ENCODE measurements around the gene MRPS2. TPM values are rescaled to one million over a fixed set of nuclear protein-coding genes. Genes with fewer than 3 reads are reported as not detected.

The MRPS2 gene
- total RNA-seq, 1 experiment from 2014 or later: 77.6 TPM

DNA sequence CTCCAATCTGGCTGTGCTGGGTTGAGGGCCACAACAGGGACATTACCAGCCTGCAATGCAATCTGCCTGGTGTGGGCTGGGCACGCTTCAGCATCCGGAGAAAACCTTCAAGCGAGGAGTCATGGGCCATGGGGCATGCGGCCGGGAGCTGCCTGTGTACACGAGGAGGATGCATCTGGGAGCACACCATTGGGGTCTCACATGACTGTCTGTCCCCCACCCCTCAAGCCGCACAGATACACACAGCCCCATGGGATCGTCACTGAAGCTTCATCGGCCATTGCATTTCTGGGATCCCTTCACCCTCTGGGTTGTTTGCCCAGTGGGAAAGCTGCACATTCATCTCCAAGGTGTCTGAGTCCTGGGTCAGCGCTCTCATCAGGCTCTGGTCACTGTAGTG is 30.6 kb downstream of the MRPS2 start (continued):
- TF ChIP-seq, protein P1, sequence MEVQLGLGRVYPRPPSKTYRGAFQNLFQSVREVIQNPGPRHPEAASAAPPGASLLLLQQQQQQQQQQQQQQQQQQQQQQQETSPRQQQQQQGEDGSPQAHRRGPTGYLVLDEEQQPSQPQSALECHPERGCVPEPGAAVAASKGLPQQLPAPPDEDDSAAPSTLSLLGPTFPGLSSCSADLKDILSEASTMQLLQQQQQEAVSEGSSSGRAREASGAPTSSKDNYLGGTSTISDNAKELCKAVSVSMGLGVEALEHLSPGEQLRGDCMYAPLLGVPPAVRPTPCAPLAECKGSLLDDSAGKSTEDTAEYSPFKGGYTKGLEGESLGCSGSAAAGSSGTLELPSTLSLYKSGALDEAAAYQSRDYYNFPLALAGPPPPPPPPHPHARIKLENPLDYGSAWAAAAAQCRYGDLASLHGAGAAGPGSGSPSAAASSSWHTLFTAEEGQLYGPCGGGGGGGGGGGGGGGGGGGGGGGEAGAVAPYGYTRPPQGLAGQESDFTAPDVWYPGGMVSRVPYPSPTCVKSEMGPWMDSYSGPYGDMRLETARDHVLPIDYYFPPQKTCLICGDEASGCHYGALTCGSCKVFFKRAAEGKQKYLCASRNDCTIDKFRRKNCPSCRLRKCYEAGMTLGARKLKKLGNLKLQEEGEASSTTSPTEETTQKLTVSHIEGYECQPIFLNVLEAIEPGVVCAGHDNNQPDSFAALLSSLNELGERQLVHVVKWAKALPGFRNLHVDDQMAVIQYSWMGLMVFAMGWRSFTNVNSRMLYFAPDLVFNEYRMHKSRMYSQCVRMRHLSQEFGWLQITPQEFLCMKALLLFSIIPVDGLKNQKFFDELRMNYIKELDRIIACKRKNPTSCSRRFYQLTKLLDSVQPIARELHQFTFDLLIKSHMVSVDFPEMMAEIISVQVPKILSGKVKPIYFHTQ (CRISPR knock-in tag; IDR thresholded peaks at IDR 0.05): no peak

DNA sequence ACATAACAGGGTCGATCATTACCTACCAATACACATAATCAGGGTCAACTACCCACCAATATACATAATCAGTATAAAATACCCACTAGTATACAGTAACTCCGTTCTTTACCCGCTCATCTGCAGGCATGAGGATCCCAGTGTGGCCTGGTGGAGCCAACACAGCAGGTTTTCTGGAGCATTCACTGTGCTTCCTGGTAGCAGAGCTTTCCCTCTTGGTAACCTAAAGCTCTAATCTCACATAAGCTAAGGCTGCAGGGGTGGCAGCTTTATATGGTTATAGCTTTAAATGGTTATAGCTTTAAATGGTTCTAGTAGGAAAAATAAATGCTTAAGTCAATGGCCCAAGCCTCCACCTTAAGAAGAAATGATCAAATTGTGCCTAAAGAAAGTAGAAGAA is 32.6 kb downstream of the MRPS2 start:
- no peak overlapping the region for H3K4me3 Mint-ChIP-seq
- DNase-seq (ENCODE audit: low spot score) (no peak), ATAC-seq (no peak)
- CTCF ChIA-PET: no interaction called here
- POLR2A ChIA-PET: no interaction called here
- H3K4me1 Mint-ChIP-seq: peaks cover 10% of the 10 kb centered on the region
- H3K27ac Mint-ChIP-seq: no peak overlapping the region
- TF ChIP-seq, protein P1 (CRISPR knock-in tag; IDR thresholded peaks at IDR 0.05): no peak
- no peak for TF ChIP-seq ZMAT4 (CRISPR knock-in tag; IDR thresholded peaks at IDR 0.05)
- TF ChIP-seq, protein P2, sequence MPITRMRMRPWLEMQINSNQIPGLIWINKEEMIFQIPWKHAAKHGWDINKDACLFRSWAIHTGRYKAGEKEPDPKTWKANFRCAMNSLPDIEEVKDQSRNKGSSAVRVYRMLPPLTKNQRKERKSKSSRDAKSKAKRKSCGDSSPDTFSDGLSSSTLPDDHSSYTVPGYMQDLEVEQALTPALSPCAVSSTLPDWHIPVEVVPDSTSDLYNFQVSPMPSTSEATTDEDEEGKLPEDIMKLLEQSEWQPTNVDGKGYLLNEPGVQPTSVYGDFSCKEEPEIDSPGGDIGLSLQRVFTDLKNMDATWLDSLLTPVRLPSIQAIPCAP (CRISPR knock-in tag; IDR thresholded peaks at IDR 0.05): no peak
- TF ChIP-seq TEAD1 (CRISPR knock-in tag; IDR thresholded peaks at IDR 0.05): no peak
- no peak for TF ChIP-seq MXD4 (CRISPR knock-in tag; IDR thresholded peaks at IDR 0.05; ENCODE audit: borderline replicate concordance)
- TF ChIP-seq TEAD4 (CRISPR knock-in tag; IDR thresholded peaks at IDR 0.05): no peak
- TF ChIP-seq RORB (CRISPR knock-in tag; IDR thresholded peaks at IDR 0.05): no peak
- no peak for TF ChIP-seq E2F4 (CRISPR knock-in tag; IDR thresholded peaks at IDR 0.05; ENCODE audit: borderline replicate concordance, low read depth)
- no peak for TF ChIP-seq SOX15 (CRISPR knock-in tag; IDR thresholded peaks at IDR 0.05)
- TF ChIP-seq ZNF512 (CRISPR knock-in tag; IDR thresholded peaks at IDR 0.05; ENCODE audit: borderline replicate concordance): no peak
- TF ChIP-seq FOXK1 (CRISPR knock-in tag; IDR thresholded peaks at IDR 0.05): no peak
- no peak for TF ChIP-seq HMGA2 (CRISPR knock-in tag; IDR thresholded peaks at IDR 0.05)
- TF ChIP-seq GABPB1 (CRISPR knock-in tag; IDR thresholded peaks at IDR 0.05): no peak
- TF ChIP-seq ETV6 (CRISPR knock-in tag; IDR thresholded peaks at IDR 0.05): no peak
- H3K27me3 Mint-ChIP-seq (ENCODE audit: low read depth): no peaks in the 10 kb centered on the region
- H3K36me3 Mint-ChIP-seq: no peaks in the 10 kb centered on the region
- no peaks in the 10 kb centered on the region for H3K9me3 Mint-ChIP-seq

DNA sequence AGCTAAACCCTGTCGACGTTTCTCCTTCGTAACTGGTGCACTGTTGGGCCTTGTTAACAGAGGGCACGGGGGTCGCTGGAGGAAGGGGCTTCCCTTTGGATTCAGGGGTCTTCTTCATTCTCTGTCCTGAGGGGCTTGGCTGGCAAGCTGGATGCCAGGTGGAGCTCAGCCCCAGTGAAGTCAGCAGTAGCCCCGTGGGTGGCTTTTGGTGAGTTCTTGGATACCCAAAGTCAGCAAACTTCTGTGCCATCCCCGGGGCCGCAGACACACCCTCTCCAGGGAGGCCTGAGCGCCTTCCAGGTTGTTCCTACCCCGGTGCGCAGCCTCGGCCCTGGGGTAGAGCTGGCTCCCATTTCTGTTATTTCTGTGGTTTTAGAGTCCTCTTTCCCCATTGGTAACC is 33.2 kb downstream of the MRPS2 start:
- no peak for DNase-seq (ENCODE audit: low spot score)
- no peak for TF ChIP-seq USF2 (CRISPR knock-in tag; IDR thresholded peaks at IDR 0.05)
- TF ChIP-seq SMAD4 (CRISPR knock-in tag; IDR thresholded peaks at IDR 0.05): no peak
- TF ChIP-seq SMAD3 (CRISPR knock-in tag; IDR thresholded peaks at IDR 0.05; ENCODE audit: borderline replicate concordance): no peak
- no peak for TF ChIP-seq TP53 (CRISPR knock-in tag; IDR thresholded peaks at IDR 0.05)
- TF ChIP-seq ZNF512 (CRISPR knock-in tag; IDR thresholded peaks at IDR 0.05; ENCODE audit: borderline replicate concordance): no peak
- TF ChIP-seq CREM (CRISPR knock-in tag; IDR thresholded peaks at IDR 0.05): no peak
- TF ChIP-seq, protein P3, sequence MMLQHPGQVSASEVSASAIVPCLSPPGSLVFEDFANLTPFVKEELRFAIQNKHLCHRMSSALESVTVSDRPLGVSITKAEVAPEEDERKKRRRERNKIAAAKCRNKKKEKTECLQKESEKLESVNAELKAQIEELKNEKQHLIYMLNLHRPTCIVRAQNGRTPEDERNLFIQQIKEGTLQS (CRISPR knock-in tag; conservative IDR thresholded peaks at IDR 0.05): no peak
- TF ChIP-seq ZNF121 (CRISPR knock-in tag; IDR thresholded peaks at IDR 0.05): no peak
- TF ChIP-seq ATF1 (CRISPR knock-in tag; IDR thresholded peaks at IDR 0.05): no peak

More for the DNA sequence above, 33.2 kb downstream of the MRPS2 start:
- Mint-ChIP-seq H3K9me3 (no peaks in the 10 kb centered on the region), H3K27ac (no peak overlapping the region), H3K4me1 (peaks cover 10% of the 10 kb centered on the region), H3K4me3 (no peak overlapping the region), H3K36me3 (no peaks in the 10 kb centered on the region), H3K27me3 (ENCODE audit: low read depth) (no peaks in the 10 kb centered on the region)
- no peak for ATAC-seq
- CTCF ChIA-PET: interaction anchor here (0.8 kb wide), 1 partner anchor 28 kb away, joined by 3 read pairs; no protein-coding TSS in a partner anchor
- POLR2A ChIA-PET: no interaction called here

Measured in WTC11 (cell line).